ENCODE results near the gene PRKAB2. TPM values are rescaled to one million over a fixed set of nuclear protein-coding genes. Genes with fewer than 3 reads are reported as not detected.
"Not testable (repeated sequence)": the region's sequence is repeated elsewhere in the genome, so short reads cannot be mapped to it uniquely, and the experiment has no call there.

The PRKAB2 gene
- total RNA-seq, 2 donors from 2014 or later, result 2.7 to 6.5 TPM

- H3K9me3 Mint-ChIP-seq, result no peaks in the 10 kb centered on the region
- no peak overlapping the region for H3K27ac Mint-ChIP-seq
Observed at GRCh38 chr1:147202576-147202975, 30.3 kb upstream of the PRKAB2 start.

GRCh38 chr1:147201786-147202185 lies 29.5 kb upstream of the PRKAB2 start:
- H3K4me3 Mint-ChIP-seq, result no peak overlapping the region
- no peaks in the 10 kb centered on the region for H3K36me3 Mint-ChIP-seq (ENCODE audit: low read depth)
- no peak overlapping the region for H3K27ac Mint-ChIP-seq
- no peaks in the 10 kb centered on the region for H3K9me3 Mint-ChIP-seq
- no peaks in the 10 kb centered on the region for H3K27me3 Mint-ChIP-seq
- peaks cover 2% of the 10 kb centered on the region for H3K4me1 Mint-ChIP-seq
- no peak for ATAC-seq (replicated peaks)

More at GRCh38 chr1:147202576-147202975, 30.3 kb upstream of the PRKAB2 start:
- H3K4me3 Mint-ChIP-seq, result no peak overlapping the region
- H3K27me3 Mint-ChIP-seq, result no peaks in the 10 kb centered on the region
- no peaks in the 10 kb centered on the region for H3K36me3 Mint-ChIP-seq (ENCODE audit: low read depth)
- no peak for ATAC-seq (replicated peaks)
- H3K4me1 Mint-ChIP-seq, result no peaks in the 10 kb centered on the region

GRCh38 chr1:147201276-147201675 lies 29.0 kb upstream of the PRKAB2 start:
- Mint-ChIP-seq H3K9me3 (no peaks in the 10 kb centered on the region), H3K4me1 (peaks cover 4% of the 10 kb centered on the region), H3K27me3 (no peaks in the 10 kb centered on the region), H3K4me3 (no peak overlapping the region), H3K36me3 (ENCODE audit: low read depth) (no peaks in the 10 kb centered on the region), H3K27ac (no peak overlapping the region)
- peak; percentile 12 for ATAC-seq (replicated peaks)

GRCh38 chr1:147197324-147197723 lies 25.1 kb upstream of the PRKAB2 start:
- H3K9me3 Mint-ChIP-seq; H3K27ac Mint-ChIP-seq; H3K4me1 Mint-ChIP-seq; H3K4me3 Mint-ChIP-seq; H3K27me3 Mint-ChIP-seq; ATAC-seq (replicated peaks); H3K36me3 Mint-ChIP-seq (ENCODE audit: low read depth): not testable (repeated sequence)

- Mint-ChIP-seq H3K4me1 (no peaks in the 10 kb centered on the region), H3K9me3 (no peaks in the 10 kb centered on the region), H3K27me3 (no peaks in the 10 kb centered on the region), H3K36me3 (ENCODE audit: low read depth) (no peaks in the 10 kb centered on the region), H3K4me3 (no peak overlapping the region), H3K27ac (no peak overlapping the region)
- ATAC-seq (replicated peaks), result no peak
Observed at GRCh38 chr1:147189514-147189913, 17.2 kb upstream of the PRKAB2 start.

GRCh38 chr1:147185432-147185831 lies 13.2 kb upstream of the PRKAB2 start:
- H3K4me3 Mint-ChIP-seq, result no peak overlapping the region
- H3K36me3 Mint-ChIP-seq (ENCODE audit: low read depth), result no peaks in the 10 kb centered on the region
- no peaks in the 10 kb centered on the region for H3K9me3 Mint-ChIP-seq
- no peaks in the 10 kb centered on the region for H3K27me3 Mint-ChIP-seq
- H3K27ac Mint-ChIP-seq, result no peak overlapping the region
- H3K4me1 Mint-ChIP-seq, result no peaks in the 10 kb centered on the region
- no peak for ATAC-seq (replicated peaks)

- H3K4me1 Mint-ChIP-seq, result peaks cover 6% of the 10 kb centered on the region
- no peaks in the 10 kb centered on the region for H3K27me3 Mint-ChIP-seq
- ATAC-seq (replicated peaks), result no peak
- no peak overlapping the region for H3K27ac Mint-ChIP-seq
- H3K9me3 Mint-ChIP-seq, result peaks cover 3% of the 10 kb centered on the region
- peaks cover 2% of the 10 kb centered on the region for H3K36me3 Mint-ChIP-seq (ENCODE audit: low read depth)
- H3K4me3 Mint-ChIP-seq, result no peak overlapping the region
Observed at GRCh38 chr1:147177611-147178380, 5.5 kb upstream of the PRKAB2 start.

- peaks cover 19% of the 10 kb centered on the region for H3K4me1 Mint-ChIP-seq
- peak overlapping the region; percentile 77 for H3K27ac Mint-ChIP-seq
- ATAC-seq (replicated peaks), result no peak
- H3K4me3 Mint-ChIP-seq, result peak overlapping the region; percentile 99
- peaks cover 13% of the 10 kb centered on the region for H3K36me3 Mint-ChIP-seq (ENCODE audit: low read depth)
- H3K9me3 Mint-ChIP-seq, result no peaks in the 10 kb centered on the region
- H3K27me3 Mint-ChIP-seq, result no peaks in the 10 kb centered on the region
Observed at GRCh38 chr1:147171399-147172167, 687 bp downstream of the PRKAB2 start.

GRCh38 chr1:147169840-147170674 lies 2.2 kb downstream of the PRKAB2 start:
- Mint-ChIP-seq H3K9me3 (no peaks in the 10 kb centered on the region), H3K4me1 (peaks cover 19% of the 10 kb centered on the region), H3K27me3 (no peaks in the 10 kb centered on the region), H3K4me3 (peak overlapping the region; percentile 99), H3K27ac (no peak overlapping the region), H3K36me3 (ENCODE audit: low read depth) (peaks cover 28% of the 10 kb centered on the region)
- no peak for ATAC-seq (replicated peaks)

- Mint-ChIP-seq H3K27ac (no peak overlapping the region), H3K4me1 (peaks cover 19% of the 10 kb centered on the region)
Observed at GRCh38 chr1:147169171-147169570, 3.1 kb downstream of the PRKAB2 start.

GRCh38 chr1:147168626-147169058 lies 3.6 kb downstream of the PRKAB2 start:
- Mint-ChIP-seq H3K4me3 (no peak overlapping the region), H3K9me3 (no peaks in the 10 kb centered on the region), H3K27ac (no peak overlapping the region), H3K27me3 (no peaks in the 10 kb centered on the region), H3K4me1 (peaks cover 19% of the 10 kb centered on the region), H3K36me3 (ENCODE audit: low read depth) (peaks cover 41% of the 10 kb centered on the region)
- ATAC-seq (replicated peaks), result no peak

More at GRCh38 chr1:147169171-147169570, 3.1 kb downstream of the PRKAB2 start:
- Mint-ChIP-seq H3K4me3 (no peak overlapping the region), H3K27me3 (no peaks in the 10 kb centered on the region), H3K36me3 (ENCODE audit: low read depth) (peaks cover 37% of the 10 kb centered on the region), H3K9me3 (no peaks in the 10 kb centered on the region)
- ATAC-seq (replicated peaks), result no peak

GRCh38 chr1:147167365-147167764 lies 4.9 kb downstream of the PRKAB2 start:
- Mint-ChIP-seq H3K4me1 (peaks cover 13% of the 10 kb centered on the region), H3K27me3 (no peaks in the 10 kb centered on the region), H3K4me3 (no peak overlapping the region), H3K27ac (peak overlapping the region; percentile 37), H3K9me3 (no peaks in the 10 kb centered on the region), H3K36me3 (ENCODE audit: low read depth) (peaks cover 45% of the 10 kb centered on the region)
- ATAC-seq (replicated peaks), result peak; percentile 35

GRCh38 chr1:147163019-147163418 lies 9.3 kb downstream of the PRKAB2 start:
- Mint-ChIP-seq H3K4me1 (no peaks in the 10 kb centered on the region), H3K9me3 (no peaks in the 10 kb centered on the region), H3K27ac (no peak overlapping the region), H3K27me3 (no peaks in the 10 kb centered on the region), H3K4me3 (no peak overlapping the region), H3K36me3 (ENCODE audit: low read depth) (peaks cover 88% of the 10 kb centered on the region)
- no peak for ATAC-seq (replicated peaks)

GRCh38 chr1:147162093-147162492 lies 10.2 kb downstream of the PRKAB2 start:
- Mint-ChIP-seq H3K27me3 (no peaks in the 10 kb centered on the region), H3K27ac (peak overlapping the region; percentile 36), H3K36me3 (ENCODE audit: low read depth) (peaks cover 95% of the 10 kb centered on the region), H3K9me3 (no peaks in the 10 kb centered on the region), H3K4me3 (no peak overlapping the region), H3K4me1 (no peaks in the 10 kb centered on the region)
- no peak for ATAC-seq (replicated peaks)

Measured in activated T-helper 17 cell treated with anti-CD3 and anti-CD28 coated beads, Interleukin-2, amount 50 U/mL, for 72 hours (primary cell).